T-helper 2 cell treated with Interferon-gamma antibody and Interleukin-4, amounts not matched to agents 5 μg/mL and 100 μg/mL, for 36 hours (primary cell): ENCODE data around the gene STK32A.
"Not testable (repeated sequence)": the region's sequence is repeated elsewhere in the genome, so short reads cannot be mapped to it uniquely, and the experiment has no call there.

ENCODE experiments used
- DNase-seq: peaks from one replicate; pipeline ENCODE4 v3.0.0; 2021; ENCODE audit warnings: low spot score
- H3K27ac Mint-ChIP-seq: one replicate; pipeline ENCODE4 v1.8.0; 2021; ENCODE audit warnings: mild to moderate bottlenecking, mixed read lengths
- H3K27me3 Mint-ChIP-seq: one replicate; pipeline ENCODE4 v1.8.0; 2021; ENCODE audit warnings: low read depth, mixed read lengths
- H3K36me3 Mint-ChIP-seq: one replicate; pipeline ENCODE4 v1.8.0; 2021; ENCODE audit warnings: low read depth, mixed read lengths
- H3K4me1 Mint-ChIP-seq: one replicate; pipeline ENCODE4 v1.8.0; 2021; ENCODE audit warnings: low read depth, mixed read lengths
- H3K4me3 Mint-ChIP-seq: one replicate; pipeline ENCODE4 v1.8.0; 2022; ENCODE audit warnings: mild to moderate bottlenecking, moderate library complexity, mixed read lengths
- H3K9me3 Mint-ChIP-seq: one replicate; pipeline ENCODE4 v1.8.0; 2021; ENCODE audit warnings: mixed read lengths

Gene STK32A

GRCh38 chr5:147344861-147345260 lies 110.0 kb downstream of the STK32A start:
- Mint-ChIP-seq H3K27me3 (no peaks in the 10 kb centered on the region), H3K27ac (no peak overlapping the region), H3K36me3 (no peaks in the 10 kb centered on the region)

GRCh38 chr5:147346006-147346561 lies 111.3 kb downstream of the STK32A start:
- Mint-ChIP-seq H3K36me3 (no peaks in the 10 kb centered on the region), H3K27ac (no peak overlapping the region), H3K4me1 (no peaks in the 10 kb centered on the region), H3K27me3 (no peaks in the 10 kb centered on the region), H3K9me3 (no peaks in the 10 kb centered on the region), H3K4me3 (no peak overlapping the region)
- no peak for DNase-seq

More at GRCh38 chr5:147344861-147345260, 110.0 kb downstream of the STK32A start:
- Mint-ChIP-seq H3K4me1 (no peaks in the 10 kb centered on the region), H3K4me3 (no peak overlapping the region), H3K9me3 (no peaks in the 10 kb centered on the region)
- DNase-seq: no peak

- no peak for DNase-seq
- no peak overlapping the region for H3K27ac Mint-ChIP-seq
- H3K36me3 Mint-ChIP-seq: no peaks in the 10 kb centered on the region
- no peaks in the 10 kb centered on the region for H3K4me1 Mint-ChIP-seq
- no peaks in the 10 kb centered on the region for H3K27me3 Mint-ChIP-seq
- no peaks in the 10 kb centered on the region for H3K9me3 Mint-ChIP-seq
- no peak overlapping the region for H3K4me3 Mint-ChIP-seq
Observed at GRCh38 chr5:147348046-147348445, 113.2 kb downstream of the STK32A start.

GRCh38 chr5:147348451-147348850 lies 113.6 kb downstream of the STK32A start:
- DNase-seq: no peak

GRCh38 chr5:147349241-147349640 lies 114.4 kb downstream of the STK32A start:
- no peaks in the 10 kb centered on the region for H3K9me3 Mint-ChIP-seq
- no peak overlapping the region for H3K27ac Mint-ChIP-seq
- no peaks in the 10 kb centered on the region for H3K4me1 Mint-ChIP-seq
- DNase-seq: no peak
- H3K27me3 Mint-ChIP-seq: no peaks in the 10 kb centered on the region
- no peak overlapping the region for H3K4me3 Mint-ChIP-seq
- no peaks in the 10 kb centered on the region for H3K36me3 Mint-ChIP-seq

More at GRCh38 chr5:147348451-147348850, 113.6 kb downstream of the STK32A start:
- no peaks in the 10 kb centered on the region for H3K36me3 Mint-ChIP-seq
- no peaks in the 10 kb centered on the region for H3K4me1 Mint-ChIP-seq
- H3K27ac Mint-ChIP-seq: no peak overlapping the region
- no peaks in the 10 kb centered on the region for H3K27me3 Mint-ChIP-seq
- H3K4me3 Mint-ChIP-seq: no peak overlapping the region
- H3K9me3 Mint-ChIP-seq: no peaks in the 10 kb centered on the region

- H3K27me3 Mint-ChIP-seq: no peaks in the 10 kb centered on the region
- H3K36me3 Mint-ChIP-seq: no peaks in the 10 kb centered on the region
- no peaks in the 10 kb centered on the region for H3K9me3 Mint-ChIP-seq
Observed at GRCh38 chr5:147359101-147359500, 124.3 kb downstream of the STK32A start.

GRCh38 chr5:147359581-147359980 lies 124.8 kb downstream of the STK32A start:
- H3K9me3 Mint-ChIP-seq: no peaks in the 10 kb centered on the region
- no peaks in the 10 kb centered on the region for H3K36me3 Mint-ChIP-seq
- no peak overlapping the region for H3K4me3 Mint-ChIP-seq
- no peak overlapping the region for H3K27ac Mint-ChIP-seq
- DNase-seq: no peak
- H3K4me1 Mint-ChIP-seq: no peaks in the 10 kb centered on the region
- no peaks in the 10 kb centered on the region for H3K27me3 Mint-ChIP-seq

More at GRCh38 chr5:147359101-147359500, 124.3 kb downstream of the STK32A start:
- DNase-seq: no peak
- Mint-ChIP-seq H3K4me3 (no peak overlapping the region), H3K27ac (no peak overlapping the region), H3K4me1 (no peaks in the 10 kb centered on the region)

- Mint-ChIP-seq H3K4me1 (no peaks in the 10 kb centered on the region), H3K9me3 (no peaks in the 10 kb centered on the region), H3K27ac (no peak overlapping the region), H3K27me3 (no peaks in the 10 kb centered on the region), H3K4me3 (no peak overlapping the region), H3K36me3 (no peaks in the 10 kb centered on the region)
- no peak for DNase-seq
Observed at GRCh38 chr5:147360816-147361215, 126.0 kb downstream of the STK32A start.

- no peaks in the 10 kb centered on the region for H3K4me1 Mint-ChIP-seq
- H3K27me3 Mint-ChIP-seq: no peaks in the 10 kb centered on the region
- H3K36me3 Mint-ChIP-seq: no peaks in the 10 kb centered on the region
- H3K4me3 Mint-ChIP-seq: no peak overlapping the region
- H3K9me3 Mint-ChIP-seq: no peaks in the 10 kb centered on the region
- H3K27ac Mint-ChIP-seq: no peak overlapping the region
- no peak for DNase-seq
Observed at GRCh38 chr5:147361441-147362175, 126.8 kb downstream of the STK32A start.

- not testable (repeated sequence) for H3K9me3 Mint-ChIP-seq, H3K4me1 Mint-ChIP-seq, H3K27me3 Mint-ChIP-seq, H3K36me3 Mint-ChIP-seq, H3K4me3 Mint-ChIP-seq, DNase-seq, H3K27ac Mint-ChIP-seq
Observed at GRCh38 chr5:147367381-147367780, 132.6 kb downstream of the STK32A start.

GRCh38 chr5:147369742-147370374 lies 135.0 kb downstream of the STK32A start:
- DNase-seq: no peak
- Mint-ChIP-seq H3K9me3 (no peaks in the 10 kb centered on the region), H3K36me3 (no peaks in the 10 kb centered on the region), H3K27ac (no peak overlapping the region), H3K4me3 (no peak overlapping the region), H3K27me3 (no peaks in the 10 kb centered on the region), H3K4me1 (no peaks in the 10 kb centered on the region)

GRCh38 chr5:147371290-147371689 lies 136.5 kb downstream of the STK32A start:
- Mint-ChIP-seq H3K4me1 (no peaks in the 10 kb centered on the region), H3K4me3 (no peak overlapping the region), H3K36me3 (no peaks in the 10 kb centered on the region), H3K9me3 (no peaks in the 10 kb centered on the region), H3K27me3 (no peaks in the 10 kb centered on the region), H3K27ac (no peak overlapping the region)
- DNase-seq: no peak

- H3K9me3 Mint-ChIP-seq: no peaks in the 10 kb centered on the region
- no peak overlapping the region for H3K4me3 Mint-ChIP-seq
- H3K27me3 Mint-ChIP-seq: no peaks in the 10 kb centered on the region
- no peak for DNase-seq
- no peaks in the 10 kb centered on the region for H3K4me1 Mint-ChIP-seq
- H3K36me3 Mint-ChIP-seq: no peaks in the 10 kb centered on the region
- H3K27ac Mint-ChIP-seq: no peak overlapping the region
Observed at GRCh38 chr5:147372191-147372590, 137.4 kb downstream of the STK32A start.

- Mint-ChIP-seq H3K4me1 (no peaks in the 10 kb centered on the region), H3K4me3 (no peak overlapping the region), H3K27me3 (no peaks in the 10 kb centered on the region), H3K9me3 (peaks cover under 1% of the 10 kb centered on the region), H3K27ac (no peak overlapping the region), H3K36me3 (no peaks in the 10 kb centered on the region)
- no peak for DNase-seq
Observed at GRCh38 chr5:147373328-147373727, 138.5 kb downstream of the STK32A start.
